OCI-M2 (cell line): Measurements from ENCODE around the gene ITPKB.
"Not testable (repeated sequence)": the region's sequence is repeated elsewhere in the genome, so short reads cannot be mapped to it uniquely, and the experiment has no call there.

Experiments used
- DNase-seq: peaks from one replicate; lab custom pipeline; 2025; ENCODE audit not compliant: unreplicated experiment; lab: John Stamatoyannopoulos, UW

The ITPKB gene

GRCh38 chr1:226639631-226640061 lies 99.4 kb downstream of the ITPKB start:
- no peak for DNase-seq

DNA sequence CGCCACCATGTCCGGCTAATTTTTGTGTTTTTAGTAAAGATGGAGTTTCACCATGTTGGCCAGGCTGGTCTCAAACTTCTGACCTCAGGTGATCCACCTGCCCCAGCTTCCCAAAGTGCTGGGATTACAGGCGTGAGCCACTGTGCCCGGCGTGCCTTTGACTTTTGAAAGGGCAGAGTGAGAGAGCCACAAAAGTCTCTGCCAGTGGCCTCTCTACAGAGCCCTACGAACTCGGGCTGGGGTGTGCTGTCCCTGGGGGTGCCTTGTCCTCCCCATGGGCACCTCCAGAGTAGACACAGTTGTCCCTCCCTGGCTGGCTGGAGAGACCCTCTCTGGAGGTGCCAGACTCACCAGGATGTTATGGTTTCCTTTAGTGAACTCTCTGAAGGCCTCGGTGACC lies 99.9 kb downstream of the ITPKB start:
- not testable (repeated sequence) for DNase-seq

DNA sequence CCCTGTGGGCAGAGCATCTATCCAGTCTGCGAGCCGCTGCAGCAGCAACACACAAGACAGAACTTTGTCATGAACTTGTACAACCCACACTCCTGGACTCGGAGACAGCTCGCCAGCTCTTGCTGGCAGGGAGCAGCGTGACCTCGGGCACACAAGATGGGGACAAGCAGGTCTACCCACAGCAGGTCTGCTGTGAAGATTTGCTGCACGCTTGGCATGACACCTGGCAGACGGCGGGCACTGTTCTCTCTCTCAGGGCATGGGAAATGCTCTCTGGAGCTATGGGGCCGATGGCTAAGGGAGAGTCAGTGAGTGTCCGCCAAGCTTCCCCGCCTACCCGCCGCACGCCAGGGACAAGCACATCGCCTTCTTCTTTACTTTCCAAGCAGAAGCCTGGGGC lies 100.5 kb downstream of the ITPKB start:
- DNase-seq: no peak

DNA sequence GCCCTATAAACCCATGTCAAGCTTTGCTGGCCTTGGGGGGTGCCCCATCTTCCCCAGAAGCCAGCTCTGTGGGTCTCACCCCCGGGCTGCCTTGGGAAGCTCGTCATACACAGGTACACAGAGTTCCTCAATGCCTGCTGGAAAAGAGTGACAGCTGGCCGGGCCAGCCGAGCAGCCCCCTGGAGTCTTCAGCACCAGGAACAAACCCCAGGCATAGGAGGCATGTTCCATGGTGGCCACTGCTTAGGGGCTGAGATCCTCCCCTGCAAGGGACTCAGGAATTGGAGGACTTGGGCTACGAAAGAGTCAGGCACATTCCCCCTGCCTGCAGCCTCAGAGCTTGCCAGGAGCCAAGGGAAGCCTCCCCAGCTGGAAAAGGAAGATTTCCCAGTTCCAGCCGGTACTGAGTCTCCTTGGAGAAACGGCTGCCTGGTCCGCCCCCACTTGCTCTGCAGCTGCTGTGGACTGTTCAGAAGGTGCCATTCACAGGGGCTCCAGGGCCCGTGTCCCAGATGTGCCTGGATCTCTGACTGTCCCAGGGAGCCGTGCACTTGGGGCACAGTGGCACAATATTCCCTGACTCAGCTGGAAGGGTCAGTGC lies 101.0 kb downstream of the ITPKB start:
- DNase-seq: no peak

GRCh38 chr1:226637147-226637935 lies 101.7 kb downstream of the ITPKB start:
- no peak for DNase-seq

DNA sequence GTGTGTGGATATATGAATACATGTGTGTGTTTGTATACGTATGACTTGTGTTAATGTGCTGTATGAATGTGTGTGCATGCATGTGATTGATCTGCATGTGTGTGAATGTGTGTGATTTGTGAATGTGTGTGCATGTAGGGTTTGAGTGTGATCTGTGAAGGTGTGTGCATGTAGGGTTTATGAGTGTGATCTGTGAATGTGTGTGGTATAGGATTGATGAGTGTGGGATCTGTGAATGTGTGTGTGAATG lies 102.3 kb downstream of the ITPKB start:
- DNase-seq: no peak

DNA sequence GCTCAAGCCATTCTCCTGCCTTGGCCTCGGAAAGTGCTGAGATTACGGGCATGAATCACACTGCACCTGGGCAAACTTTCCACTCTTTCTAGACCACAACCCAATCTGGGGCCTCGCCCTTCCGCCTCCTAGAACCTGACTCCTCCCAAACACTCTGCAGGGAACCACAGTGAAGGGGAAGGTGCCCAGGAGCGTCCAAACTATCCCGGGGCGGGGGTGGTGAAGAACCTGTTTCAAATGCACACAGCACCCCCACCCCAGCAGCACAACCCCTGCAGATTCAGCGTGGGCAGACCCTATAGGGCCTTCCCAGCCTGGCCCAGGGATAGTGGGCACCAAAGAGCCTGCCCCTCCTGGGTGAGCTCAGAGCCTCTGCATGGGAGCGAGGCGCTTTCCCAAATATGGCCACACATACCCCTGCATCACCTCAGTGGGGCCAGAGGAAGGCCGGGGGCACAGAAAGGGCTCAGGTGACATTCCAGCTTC lies 103.6 kb downstream of the ITPKB start:
- no peak for DNase-seq

DNA sequence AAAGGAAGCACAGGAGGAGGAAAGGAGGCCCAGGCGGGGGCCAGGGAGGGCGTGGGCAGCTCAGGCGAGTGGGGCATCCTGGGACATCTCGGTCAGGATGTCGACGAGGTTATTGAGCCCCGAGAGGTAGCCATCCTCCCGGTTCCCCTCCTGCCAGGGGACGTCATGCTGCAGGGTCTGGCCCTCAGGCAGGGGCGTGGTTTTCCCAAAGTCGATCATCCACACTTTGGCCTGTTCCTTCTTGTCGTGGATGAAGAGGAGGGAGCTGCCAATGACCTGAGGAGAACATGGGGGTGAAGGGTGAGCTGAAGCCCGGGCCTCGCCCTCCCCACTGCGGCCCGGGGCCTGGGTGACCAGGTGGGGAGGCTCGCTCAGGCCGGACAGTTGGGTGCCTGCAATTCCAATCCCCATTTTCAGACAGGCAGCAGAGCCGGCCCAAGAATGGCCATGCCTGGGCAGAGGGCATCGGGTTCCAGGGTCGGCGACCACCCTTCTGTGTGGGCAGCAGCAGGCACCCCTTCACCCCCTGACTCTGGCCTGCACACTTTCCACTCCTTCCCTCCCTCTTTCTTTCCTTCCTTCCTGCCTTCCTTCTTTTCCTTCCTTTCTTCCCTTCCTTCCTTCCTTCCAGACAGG lies 104.4 kb downstream of the ITPKB start:
- no peak for DNase-seq

DNA sequence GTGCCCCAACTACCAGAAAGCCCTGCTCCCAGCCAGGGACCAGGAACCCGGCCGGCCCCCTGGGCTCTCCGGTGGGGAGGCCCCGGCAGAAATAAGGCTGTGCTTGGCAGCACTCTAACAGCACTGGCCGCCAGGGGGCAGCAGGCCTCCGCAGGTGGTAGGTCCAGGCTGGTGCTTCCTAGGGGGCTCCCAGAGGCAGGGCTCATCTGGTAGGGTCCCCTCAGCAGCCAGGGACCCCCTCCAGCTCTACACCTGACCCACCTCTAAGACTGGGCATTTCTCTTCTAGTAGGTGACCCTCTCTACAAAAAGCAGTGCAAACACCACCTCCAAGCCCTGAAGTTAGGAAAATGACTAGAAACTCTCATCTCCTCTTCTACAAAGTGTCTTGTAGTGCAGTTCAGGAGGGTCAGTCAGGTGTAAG lies 104.9 kb downstream of the ITPKB start:
- no peak for DNase-seq

GRCh38 chr1:226633541-226634165 lies 105.4 kb downstream of the ITPKB start:
- DNase-seq: no peak

- no peak for DNase-seq
Measured at GRCh38 chr1:226632922-226633351, 106.1 kb downstream of the ITPKB start.

DNA sequence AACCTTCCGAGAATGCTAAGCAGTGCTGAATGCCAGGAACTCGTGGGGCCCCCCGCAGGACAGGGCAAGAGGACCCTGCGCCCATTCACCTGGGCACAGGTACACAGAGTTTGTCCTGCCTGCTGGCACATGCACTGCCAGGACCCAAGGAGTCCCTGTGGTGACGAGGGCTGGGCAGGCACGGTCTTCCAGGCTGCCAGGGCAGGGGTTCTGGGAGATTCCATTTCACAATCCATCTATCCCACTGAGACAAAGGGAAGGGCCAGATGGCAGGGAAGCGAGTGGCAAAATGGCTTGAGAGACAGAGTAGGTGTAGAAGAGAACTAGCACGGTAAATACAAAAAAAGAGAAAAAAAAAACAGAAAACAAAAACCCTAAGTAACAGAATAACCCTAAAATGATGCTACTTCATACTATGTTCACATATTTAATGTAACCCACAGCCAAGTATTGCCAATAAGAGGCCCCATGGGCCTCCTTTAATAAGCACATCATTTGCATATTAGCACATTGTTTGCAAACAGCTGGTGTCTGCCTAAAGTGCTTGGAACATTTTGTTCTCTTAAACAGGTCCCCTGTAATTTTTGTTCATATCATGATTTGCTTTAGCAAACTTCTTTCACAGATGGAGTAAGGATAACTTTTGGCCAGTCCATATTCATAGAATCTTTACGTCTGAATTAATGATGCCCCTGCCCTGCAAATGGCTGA lies 106.8 kb downstream of the ITPKB start:
- DNase-seq: no peak

DNA sequence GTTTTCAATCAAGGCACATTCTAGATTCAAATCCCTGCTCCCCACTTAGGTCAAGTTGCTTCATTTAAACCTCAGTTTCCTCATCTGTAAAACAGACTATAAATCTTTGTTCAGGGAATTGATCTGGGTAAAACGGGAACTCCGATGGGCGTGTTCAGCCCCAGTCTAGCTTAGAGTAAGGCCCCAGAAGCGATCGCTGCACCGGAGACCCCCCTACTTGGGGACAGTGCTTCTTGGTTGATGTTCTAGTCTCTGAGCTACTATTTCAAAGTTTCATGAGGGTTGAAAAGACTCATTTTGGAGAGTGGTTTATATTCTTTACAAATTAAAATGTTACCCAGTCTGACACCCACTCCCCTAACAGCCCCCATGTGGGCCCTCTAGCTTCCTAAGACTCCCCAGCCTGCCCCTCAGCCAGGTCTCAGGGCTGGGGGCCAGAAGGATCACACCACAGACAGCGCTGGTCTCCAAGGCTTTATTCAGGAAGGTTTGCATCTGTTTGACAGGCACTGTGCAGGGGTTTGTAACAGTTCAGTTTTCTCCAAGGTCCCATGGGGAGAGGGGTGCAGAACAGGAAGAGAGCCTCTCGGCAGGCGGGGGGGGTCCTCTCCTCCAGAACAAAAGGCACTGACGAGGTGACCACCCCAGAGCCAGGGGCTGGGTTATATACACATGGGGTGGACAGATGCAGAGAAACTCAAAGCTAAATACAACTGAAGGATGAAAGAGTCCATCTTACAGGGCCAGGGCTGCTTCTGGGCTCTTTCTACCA lies 107.7 kb downstream of the ITPKB start:
- DNase-seq: no peak

DNA sequence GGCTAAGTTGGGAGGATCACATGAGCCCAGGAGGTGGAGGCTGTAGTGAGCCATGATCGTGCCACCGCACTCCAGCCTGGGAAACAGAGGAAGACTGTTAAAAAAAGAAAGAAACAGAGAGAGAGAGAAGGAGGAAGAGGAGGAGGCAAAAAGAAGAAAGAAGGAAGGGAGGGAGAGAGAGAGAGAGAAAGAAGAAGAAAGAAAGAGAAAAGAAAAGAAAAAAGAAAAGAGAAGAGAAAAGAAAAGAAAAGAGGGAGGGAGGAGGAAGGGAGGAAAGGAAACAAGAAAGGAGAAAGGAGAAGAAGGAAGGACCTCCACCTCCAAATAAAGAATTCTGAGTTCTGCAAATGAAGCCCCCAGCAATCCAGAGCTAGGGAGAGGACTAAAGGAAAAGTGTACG lies 108.5 kb downstream of the ITPKB start:
- DNase-seq: no peak

- no peak for DNase-seq
Measured at GRCh38 chr1:226629896-226630550, 109.1 kb downstream of the ITPKB start.

- DNase-seq: no peak
Measured at GRCh38 chr1:226629210-226629895, 109.7 kb downstream of the ITPKB start.

DNA sequence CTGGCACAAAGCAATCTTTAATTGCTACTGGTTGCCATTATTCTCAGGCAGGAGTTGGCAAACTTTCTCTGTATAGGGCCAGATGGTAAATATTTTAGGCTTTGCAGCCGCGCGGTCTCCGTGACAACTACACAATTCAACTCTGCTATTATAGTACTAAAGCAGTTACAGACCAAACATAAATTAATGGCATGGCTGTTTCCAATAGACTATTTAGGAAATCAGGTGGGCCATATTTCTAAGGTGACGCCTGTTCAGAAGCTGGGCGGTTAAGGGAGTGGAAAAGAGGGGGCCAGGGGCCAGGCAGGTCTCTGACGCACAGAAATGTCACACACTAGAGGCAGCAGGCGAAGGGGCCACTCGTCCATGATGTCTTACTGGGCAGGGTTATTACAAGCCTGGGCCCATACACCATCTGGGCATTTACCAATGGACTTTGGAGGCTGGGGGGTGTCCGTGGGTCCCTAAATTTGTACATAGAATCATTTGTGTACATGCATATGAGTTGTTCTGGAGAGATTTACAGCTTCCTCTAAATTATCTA lies 110.4 kb downstream of the ITPKB start:
- DNase-seq: no peak

- DNase-seq: no peak
Measured at GRCh38 chr1:226627924-226628611, 111.0 kb downstream of the ITPKB start.
